GM20000 (cell line): ENCODE data around the gene OMA1.

Experiments used
- DNase-seq: peaks from one replicate; pipeline ENCODE4 v3.0.0; 2012; ENCODE audit warnings: low spot score
- TF ChIP-seq, protein P1 (sequence below): IDR thresholded peaks from 2 replicates; pipeline ENCODE4 v1.5.1; 2012; ENCODE audit warnings: mild to moderate bottlenecking, control low read depth; ENCODE audit errors: extremely low read depth, missing control alignments

The OMA1 gene

DNA sequence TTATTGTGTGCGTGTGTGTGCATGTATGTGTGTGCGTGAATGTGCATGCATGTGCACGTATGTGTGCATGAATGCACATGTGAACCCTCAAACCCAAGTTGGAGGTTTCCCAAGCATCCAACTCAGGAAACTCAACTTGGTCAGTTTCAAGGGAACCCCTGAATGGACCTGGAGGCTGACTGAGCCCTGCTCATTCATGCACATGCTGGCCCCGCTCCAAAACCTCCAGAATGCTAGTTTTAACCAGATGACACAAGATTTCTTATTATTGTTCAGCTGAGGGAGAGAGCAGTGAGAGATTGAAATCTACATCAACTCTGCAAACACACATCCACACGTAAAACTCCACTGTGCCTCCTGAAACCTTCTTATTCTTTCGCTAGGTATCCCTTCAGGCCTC lies 104.4 kb downstream of the OMA1 start:
- DNase-seq, result no peak
- TF ChIP-seq, protein P1, sequence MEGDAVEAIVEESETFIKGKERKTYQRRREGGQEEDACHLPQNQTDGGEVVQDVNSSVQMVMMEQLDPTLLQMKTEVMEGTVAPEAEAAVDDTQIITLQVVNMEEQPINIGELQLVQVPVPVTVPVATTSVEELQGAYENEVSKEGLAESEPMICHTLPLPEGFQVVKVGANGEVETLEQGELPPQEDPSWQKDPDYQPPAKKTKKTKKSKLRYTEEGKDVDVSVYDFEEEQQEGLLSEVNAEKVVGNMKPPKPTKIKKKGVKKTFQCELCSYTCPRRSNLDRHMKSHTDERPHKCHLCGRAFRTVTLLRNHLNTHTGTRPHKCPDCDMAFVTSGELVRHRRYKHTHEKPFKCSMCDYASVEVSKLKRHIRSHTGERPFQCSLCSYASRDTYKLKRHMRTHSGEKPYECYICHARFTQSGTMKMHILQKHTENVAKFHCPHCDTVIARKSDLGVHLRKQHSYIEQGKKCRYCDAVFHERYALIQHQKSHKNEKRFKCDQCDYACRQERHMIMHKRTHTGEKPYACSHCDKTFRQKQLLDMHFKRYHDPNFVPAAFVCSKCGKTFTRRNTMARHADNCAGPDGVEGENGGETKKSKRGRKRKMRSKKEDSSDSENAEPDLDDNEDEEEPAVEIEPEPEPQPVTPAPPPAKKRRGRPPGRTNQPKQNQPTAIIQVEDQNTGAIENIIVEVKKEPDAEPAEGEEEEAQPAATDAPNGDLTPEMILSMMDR, result no peak

DNA sequence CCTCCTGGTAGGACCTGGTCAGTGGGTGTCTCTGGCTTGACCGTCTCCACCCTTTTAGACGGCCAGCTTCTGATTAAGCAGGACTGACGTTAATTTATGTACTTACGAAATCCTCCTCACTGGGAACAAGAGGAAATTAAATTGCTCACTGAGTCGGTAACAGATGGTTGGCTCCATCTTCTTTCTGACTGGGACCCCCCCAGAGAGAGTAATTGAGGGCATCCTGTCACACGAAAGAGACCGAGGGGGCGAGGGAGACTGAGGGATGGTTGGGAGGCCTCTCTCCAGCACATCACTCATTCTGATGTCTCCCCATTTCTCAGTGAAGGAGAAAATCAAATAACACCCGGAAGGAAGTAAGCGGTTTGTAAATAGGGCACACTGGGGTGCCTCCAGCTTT lies 104.8 kb downstream of the OMA1 start:
- no peak for DNase-seq

DNA sequence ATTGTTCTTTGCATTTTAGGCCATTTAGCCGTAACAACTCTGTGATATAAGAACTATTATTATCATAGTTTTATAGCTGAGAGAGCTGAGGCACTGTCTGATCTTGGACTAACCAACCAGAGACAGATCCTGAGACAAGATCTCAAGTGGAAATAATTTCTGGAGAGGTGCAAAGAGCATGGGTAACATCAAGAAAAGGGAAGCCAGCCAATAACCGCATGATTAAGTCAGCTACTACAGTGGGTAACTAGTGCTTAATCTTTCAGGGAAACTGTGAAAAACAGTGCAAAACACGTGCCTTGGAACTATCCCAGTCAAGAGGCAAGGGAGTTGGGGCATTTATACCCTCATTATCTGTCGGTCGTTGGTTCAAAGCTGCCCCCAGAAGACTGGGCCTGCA lies 105.8 kb downstream of the OMA1 start:
- DNase-seq, result no peak
- TF ChIP-seq, protein P1, result no peak

More for the DNA sequence above, 104.8 kb downstream of the OMA1 start:
- TF ChIP-seq, protein P1, result no peak

DNA sequence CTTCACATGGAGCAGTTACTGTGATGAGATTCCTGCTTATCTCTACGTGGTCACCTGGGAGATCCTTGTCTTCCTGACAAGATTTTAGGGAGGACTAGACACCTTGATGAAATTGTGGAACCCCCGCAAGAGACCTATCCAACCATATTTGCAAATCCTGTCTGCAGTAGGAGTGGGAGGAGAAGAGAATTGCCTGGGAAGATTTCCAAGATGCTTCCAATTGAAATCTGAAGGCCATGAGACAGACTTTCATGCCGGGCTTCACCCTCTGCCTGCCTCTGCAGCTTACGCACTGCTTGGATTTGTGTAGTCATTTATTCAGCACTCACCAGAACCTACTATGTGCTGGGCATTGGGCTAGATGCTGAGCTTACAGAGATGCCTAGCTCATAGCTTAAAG lies 106.6 kb downstream of the OMA1 start:
- DNase-seq, result no peak

DNA sequence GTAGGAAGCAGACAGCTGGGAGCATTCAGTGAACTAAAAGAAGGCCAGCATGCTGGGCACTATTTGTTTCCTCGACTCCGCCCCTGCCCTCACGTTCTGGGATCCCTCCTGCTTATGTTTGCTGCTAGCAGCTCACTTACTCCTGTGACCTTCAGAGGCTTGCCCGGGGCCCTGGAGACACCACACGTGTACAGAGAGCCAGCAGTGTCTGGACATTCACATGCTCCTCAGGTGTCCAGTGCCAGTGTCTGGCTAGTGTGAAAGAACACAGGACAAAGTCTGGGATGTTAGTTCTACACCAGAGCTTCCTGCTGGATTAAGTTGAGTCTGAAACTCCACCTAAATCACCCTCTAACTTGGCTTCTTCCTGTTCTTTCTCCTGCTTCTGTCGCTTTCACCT lies 108.1 kb downstream of the OMA1 start:
- DNase-seq, result no peak
- TF ChIP-seq, protein P1, result no peak

More for the DNA sequence above, 106.6 kb downstream of the OMA1 start:
- TF ChIP-seq, protein P1, result no peak

DNA sequence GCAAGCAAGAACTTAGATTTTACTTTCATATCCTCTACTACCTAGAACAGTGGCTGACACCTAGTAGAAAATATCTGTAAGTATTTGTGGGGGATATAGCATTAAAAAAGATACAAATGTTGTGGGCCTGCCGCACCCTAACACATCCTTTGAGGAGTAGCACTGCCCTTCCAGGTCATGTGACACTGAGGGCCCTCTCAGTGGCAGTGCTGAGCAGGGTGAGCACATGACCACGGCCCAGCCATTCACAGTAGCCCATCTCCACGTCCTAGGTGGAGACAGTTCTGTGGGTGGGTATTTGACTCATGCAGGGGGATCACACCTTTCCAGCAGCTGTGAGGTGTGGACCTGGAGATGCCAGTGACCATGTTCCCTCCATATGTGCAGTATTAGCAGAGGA lies 108.9 kb downstream of the OMA1 start:
- no peak for DNase-seq
- TF ChIP-seq, protein P1, result no peak

DNA sequence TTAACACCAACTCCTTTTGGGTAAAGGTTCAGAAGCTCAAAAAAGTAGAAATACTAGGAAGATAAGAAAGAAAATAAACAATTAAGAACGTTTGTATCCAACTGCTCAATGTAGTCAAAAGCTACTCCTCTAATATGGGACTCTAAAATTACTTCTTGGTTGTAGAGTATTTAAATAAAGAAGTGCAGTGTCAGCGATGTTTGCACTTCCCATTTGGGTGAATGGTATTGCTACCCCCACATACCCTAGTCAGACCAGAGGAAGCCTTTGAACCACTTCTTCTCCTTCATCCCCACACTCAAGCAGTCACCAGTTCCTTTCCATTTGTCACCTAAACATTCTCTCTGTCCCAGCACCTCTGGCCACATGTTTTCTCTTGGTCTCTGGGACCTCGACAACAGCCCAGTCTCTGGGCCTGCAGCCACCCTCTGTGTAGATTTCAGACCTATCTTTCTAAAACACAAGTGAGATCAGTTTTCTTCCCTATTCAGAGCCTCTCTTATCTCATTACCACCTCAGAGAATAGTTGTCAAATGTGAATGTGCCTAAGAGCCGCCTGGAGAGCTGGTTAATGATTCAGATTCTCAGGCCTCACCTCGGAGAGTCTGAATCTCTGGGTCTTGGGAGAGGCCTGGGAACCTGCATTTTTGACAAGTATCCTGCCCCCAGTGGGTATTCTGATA lies 109.8 kb downstream of the OMA1 start:
- TF ChIP-seq, protein P1, result no peak
- no peak for DNase-seq
